NCI-H1436 treated with DMSO at 0.1 percent for 48 hours (cell line): ENCODE data around the gene C19orf47.
"Not testable (repeated sequence)": the region's sequence is repeated elsewhere in the genome, so short reads cannot be mapped to it uniquely, and the experiment has no call there.

Source experiments
- DNase-seq: peaks from one replicate; lab custom pipeline; 2025; lab: John Stamatoyannopoulos, UW

The C19orf47 gene

GRCh38 chr19:40376286-40376862 lies 28.2 kb upstream of the C19orf47 start:
- no peak for DNase-seq

GRCh38 chr19:40374084-40374483 lies 25.9 kb upstream of the C19orf47 start:
- DNase-seq: no peak

GRCh38 chr19:40371802-40372122 lies 23.6 kb upstream of the C19orf47 start:
- no peak for DNase-seq

GRCh38 chr19:40370997-40371801 lies 23.0 kb upstream of the C19orf47 start:
- no peak for DNase-seq

GRCh38 chr19:40370253-40370652 lies 22.1 kb upstream of the C19orf47 start:
- DNase-seq: not testable (repeated sequence)

GRCh38 chr19:40369797-40370196 lies 21.6 kb upstream of the C19orf47 start:
- no peak for DNase-seq

- no peak for DNase-seq
Measured at GRCh38 chr19:40367577-40368434, 19.6 kb upstream of the C19orf47 start.

- no peak for DNase-seq
Measured at GRCh38 chr19:40366697-40367561, 18.7 kb upstream of the C19orf47 start.

GRCh38 chr19:40365613-40366401 lies 17.6 kb upstream of the C19orf47 start:
- DNase-seq: no peak

GRCh38 chr19:40365010-40365409 lies 16.8 kb upstream of the C19orf47 start:
- no peak for DNase-seq

- no peak for DNase-seq
Measured at GRCh38 chr19:40363069-40363468, 14.9 kb upstream of the C19orf47 start.

GRCh38 chr19:40362160-40362559 lies 14.0 kb upstream of the C19orf47 start:
- DNase-seq: no peak

- DNase-seq: no peak
Measured at GRCh38 chr19:40360708-40361241, 12.6 kb upstream of the C19orf47 start.

GRCh38 chr19:40360020-40360707 lies 12.0 kb upstream of the C19orf47 start:
- no peak for DNase-seq

- DNase-seq: no peak
Measured at GRCh38 chr19:40358773-40359172, 10.6 kb upstream of the C19orf47 start.

- DNase-seq: no peak
Measured at GRCh38 chr19:40357640-40358039, 9.4 kb upstream of the C19orf47 start.

GRCh38 chr19:40356681-40357595 lies 8.7 kb upstream of the C19orf47 start:
- no peak for DNase-seq

GRCh38 chr19:40355975-40356680 lies 7.9 kb upstream of the C19orf47 start:
- no peak for DNase-seq
